Stimulated activated CD4-positive, alpha-beta T cell treated with anti-CD3 and anti-CD28 coated beads, Interleukin-2, amount 100 ng/mL, for 24 hours (primary cell): ENCODE data around the gene ACOT8.
"Not testable (repeated sequence)": the region's sequence is repeated elsewhere in the genome, so short reads cannot be mapped to it uniquely, and the experiment has no call there.

Source experiments
- DNase-seq, 2 donors: peaks; one replicate each; pipeline ENCODE4 v3.0.0-alpha.2; 2020

ACOT8 gene

GRCh38 chr20:45851501-45851900 is 5.7 kb downstream of the ACOT8 start:
- DNase-seq = no peak

- DNase-seq = no peak
These were observed 6.3 kb downstream of the ACOT8 start for GRCh38 chr20:45850926-45851325.

GRCh38 chr20:45850238-45850637 is 7.0 kb downstream of the ACOT8 start:
- no peak for DNase-seq

- no peak for DNase-seq
These were observed 8.1 kb downstream of the ACOT8 start for GRCh38 chr20:45848969-45849582.

GRCh38 chr20:45848421-45848820 is 8.8 kb downstream of the ACOT8 start:
- DNase-seq = no peak

GRCh38 chr20:45845452-45845851 is 11.7 kb downstream of the ACOT8 start:
- DNase-seq = no peak

GRCh38 chr20:45843506-45843905 is 13.7 kb downstream of the ACOT8 start:
- DNase-seq = no peak

- DNase-seq = no peak
These were observed 14.9 kb downstream of the ACOT8 start for GRCh38 chr20:45842169-45842812.

GRCh38 chr20:45841407-45842129 is 15.6 kb downstream of the ACOT8 start:
- DNase-seq = no peak

- no peak for DNase-seq
These were observed 16.4 kb downstream of the ACOT8 start for GRCh38 chr20:45840700-45841198.

GRCh38 chr20:45836841-45837240 is 20.4 kb downstream of the ACOT8 start:
- no peak for DNase-seq

GRCh38 chr20:45835825-45836224 is 21.4 kb downstream of the ACOT8 start:
- no peak for DNase-seq

- no peak for DNase-seq
These were observed 21.8 kb downstream of the ACOT8 start for GRCh38 chr20:45835329-45835765.

- no peak for DNase-seq
These were observed 22.4 kb downstream of the ACOT8 start for GRCh38 chr20:45834797-45835161.

- DNase-seq = peak; percentile 50 to 62
These were observed 23.1 kb downstream of the ACOT8 start for GRCh38 chr20:45833883-45834796.

GRCh38 chr20:45833030-45833882 is 23.9 kb downstream of the ACOT8 start, which contains the start of gene SNX21:
Gene SNX21, plus strand, starts transcription at chr20:45833799. Its CDS starts 121 bp downstream, at chr20:45833920.
- peak; percentile 25 to 46 for DNase-seq

GRCh38 chr20:45832619-45833018 is 24.6 kb downstream of the ACOT8 start:
- no peak for DNase-seq

- not testable (repeated sequence) for DNase-seq
These were observed 27.5 kb downstream of the ACOT8 start for GRCh38 chr20:45829673-45830106.

GRCh38 chr20:45828589-45828988 is 28.6 kb downstream of the ACOT8 start:
- DNase-seq = no peak

GRCh38 chr20:45827712-45828111 is 29.5 kb downstream of the ACOT8 start:
- DNase-seq = no peak

GRCh38 chr20:45827030-45827652 is 30.1 kb downstream of the ACOT8 start, which contains the start of gene TNNC2:
Gene TNNC2, minus strand, starts transcription at chr20:45827312. Its CDS starts 64 bp downstream, at chr20:45827248.
- DNase-seq = no peak
